ENCODE results near the gene PMF1.

DNA sequence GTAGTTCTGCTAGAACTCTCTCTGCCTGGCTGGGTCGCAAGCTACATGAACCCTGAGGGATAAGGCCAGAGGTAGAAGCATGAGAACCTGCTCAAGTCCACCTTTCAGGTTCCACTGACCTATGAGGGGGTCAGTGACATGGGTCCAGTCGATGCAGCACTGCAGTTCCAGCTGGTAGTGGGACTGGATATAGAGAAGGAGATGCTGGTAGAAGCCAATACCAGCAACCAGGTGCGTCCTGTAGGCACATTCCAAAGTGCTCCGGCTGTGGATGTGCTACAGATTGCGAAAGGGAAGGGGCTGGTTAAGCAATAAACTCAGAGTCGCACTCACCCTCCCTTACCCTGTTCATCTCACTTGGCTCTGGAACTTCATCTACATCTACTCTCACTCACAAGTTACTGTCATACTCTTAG lies 64.2 kb downstream of the PMF1 start:
- TF ChIP-seq POLR2AphosphoS5 (IDR thresholded peaks at IDR 0.05; ENCODE audit: low read depth, low read length) (no peak), SIN3A (IDR thresholded peaks at IDR 0.05; ENCODE audit: borderline replicate concordance, insufficient read depth, low read length) (no peak), TAF1 (IDR thresholded peaks at IDR 0.05; ENCODE audit: borderline replicate concordance, insufficient read depth, low read length) (no peak), FOXP2 (optimal IDR thresholded peaks at IDR 0.05; ENCODE audit: borderline replicate concordance, extremely low read depth, extremely low read length, insufficient read depth) (no peak)
- TF ChIP-seq, protein P1, sequence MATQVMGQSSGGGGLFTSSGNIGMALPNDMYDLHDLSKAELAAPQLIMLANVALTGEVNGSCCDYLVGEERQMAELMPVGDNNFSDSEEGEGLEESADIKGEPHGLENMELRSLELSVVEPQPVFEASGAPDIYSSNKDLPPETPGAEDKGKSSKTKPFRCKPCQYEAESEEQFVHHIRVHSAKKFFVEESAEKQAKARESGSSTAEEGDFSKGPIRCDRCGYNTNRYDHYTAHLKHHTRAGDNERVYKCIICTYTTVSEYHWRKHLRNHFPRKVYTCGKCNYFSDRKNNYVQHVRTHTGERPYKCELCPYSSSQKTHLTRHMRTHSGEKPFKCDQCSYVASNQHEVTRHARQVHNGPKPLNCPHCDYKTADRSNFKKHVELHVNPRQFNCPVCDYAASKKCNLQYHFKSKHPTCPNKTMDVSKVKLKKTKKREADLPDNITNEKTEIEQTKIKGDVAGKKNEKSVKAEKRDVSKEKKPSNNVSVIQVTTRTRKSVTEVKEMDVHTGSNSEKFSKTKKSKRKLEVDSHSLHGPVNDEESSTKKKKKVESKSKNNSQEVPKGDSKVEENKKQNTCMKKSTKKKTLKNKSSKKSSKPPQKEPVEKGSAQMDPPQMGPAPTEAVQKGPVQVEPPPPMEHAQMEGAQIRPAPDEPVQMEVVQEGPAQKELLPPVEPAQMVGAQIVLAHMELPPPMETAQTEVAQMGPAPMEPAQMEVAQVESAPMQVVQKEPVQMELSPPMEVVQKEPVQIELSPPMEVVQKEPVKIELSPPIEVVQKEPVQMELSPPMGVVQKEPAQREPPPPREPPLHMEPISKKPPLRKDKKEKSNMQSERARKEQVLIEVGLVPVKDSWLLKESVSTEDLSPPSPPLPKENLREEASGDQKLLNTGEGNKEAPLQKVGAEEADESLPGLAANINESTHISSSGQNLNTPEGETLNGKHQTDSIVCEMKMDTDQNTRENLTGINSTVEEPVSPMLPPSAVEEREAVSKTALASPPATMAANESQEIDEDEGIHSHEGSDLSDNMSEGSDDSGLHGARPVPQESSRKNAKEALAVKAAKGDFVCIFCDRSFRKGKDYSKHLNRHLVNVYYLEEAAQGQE (IDR thresholded peaks at IDR 0.05; ENCODE audit: insufficient read depth in 1 of 2, low read depth in 2 of 2, low read length in 2 of 2): no peak

Data from PFSK-1 (cell line).